SK-N-SH treated with all-trans-retinoic acid at 6 μM for 48 hours (cell line): Measurements from ENCODE around the gene ZSWIM6.

Experiments
- BACH2 ChIP-seq: fragments of 250-450 bp; sonication (Bioruptor Pico); IDR thresholded peaks from 2 replicates; pipeline ENCODE4 v1.9.0; 2021; ENCODE audit warnings: mild to moderate bottlenecking, borderline replicate concordance
- CREB5 ChIP-seq: fragments of 250-450 bp; sonication (Bioruptor Pico); IDR thresholded peaks from 2 replicates; pipeline ENCODE4 v1.5.1; 2020; ENCODE audit warnings: low read depth, mild to moderate bottlenecking, moderate library complexity
- CSDC2 ChIP-seq: fragments of 250-450 bp; sonication (Bioruptor Pico); IDR thresholded peaks from 2 replicates; pipeline ENCODE4 v1.5.0; 2020; ENCODE audit warnings: mild to moderate bottlenecking, moderate library complexity
- RARB ChIP-seq: fragments of 250-450 bp; sonication (Bioruptor Pico); IDR thresholded peaks from 2 replicates; pipeline ENCODE4 v1.8.0; 2021; ENCODE audit warnings: mild to moderate bottlenecking, moderate library complexity
- SNAI2 ChIP-seq: fragments of 250-450 bp; sonication (Bioruptor Pico); IDR thresholded peaks from 2 replicates; pipeline ENCODE4 v1.5.0; 2020; ENCODE audit warnings: mild to moderate bottlenecking, moderate library complexity
- TCF4 ChIP-seq: fragments of 250-450 bp; sonication (Bioruptor Pico); IDR thresholded peaks from 2 replicates; pipeline ENCODE4 v1.8.0; 2021; ENCODE audit warnings: mild to moderate bottlenecking, moderate library complexity, borderline replicate concordance
- TSHZ2 ChIP-seq: fragments of 250-450 bp; sonication (Bioruptor Pico); IDR thresholded peaks from 2 replicates; pipeline ENCODE4 v1.5.0; 2020; ENCODE audit warnings: mild to moderate bottlenecking, moderate library complexity
- ZFP3 ChIP-seq: fragments of 250-450 bp; sonication (Bioruptor Pico); IDR thresholded peaks from 2 replicates; pipeline ENCODE4 v1.5.0; 2020; ENCODE audit warnings: mild to moderate bottlenecking, moderate library complexity

- TF ChIP-seq RARB (no peak), SNAI2 (no peak), CREB5 (CRISPR knock-in tag) (no peak), TCF4 (CRISPR knock-in tag) (no peak), TSHZ2 (CRISPR knock-in tag) (no peak), BACH2 (no peak), CSDC2 (CRISPR knock-in tag) (no peak), ZFP3 (no peak)
Observed at GRCh38 chr5:61423487-61424145, 91.6 kb downstream of the ZSWIM6 start.
